K562 (cell line): Measurements from ENCODE around the gene ADGRB2. TPM values are rescaled to one million over a fixed set of nuclear protein-coding genes. Genes with fewer than 3 reads are reported as not detected.

Experiments used
- ATAC-seq: fragments of 200-7000 bp; cut with Tn5 transposase; 3 replicates; pipeline ENCODE4 v1.9.1; 2020; ENCODE audit warnings: moderate library complexity
- BruUV-seq: library from RNA; stranded (reverse); fragments of 400-500 nt; replicated peaks from 2 replicates; lab custom pipeline; 2021; lab: Mats Ljungman, UMichigan
- CTCF ChIA-PET: fragments of 300-600 bp; formaldehyde crosslinking; extraction: SDS; loops from one replicate; lab custom pipeline; 2021; ENCODE audit warnings: low intra/inter-chr PET ratio; lab: Yijun Ruan, JAX
- POLR2A ChIA-PET: fragments of 300-600, 350-650 bp; sonication (Branson Sonifier 250); formaldehyde crosslinking; extraction: SDS; loops from one replicate; lab custom pipeline; 2021; ENCODE audit warnings: antibody characterized with exemption, inconsistent platforms; lab: Yijun Ruan, JAX
- DNase-seq, 4 experiments: peaks; one replicate each; pipeline versions ENCODE4 v3.0.0 to v3.0.0-alpha.2; 2011 to 2018; ENCODE audit warnings: low spot score in 3 of 4, mixed read lengths in 3 of 4; ENCODE audit errors: extremely low read depth in 1 of 4
- FAIRE-seq: peaks from 2 replicates; lab custom pipeline; 2011; peaks lifted over from hg19 to GRCh38; lab: Jason Lieb, UNC
- H2AFZ ChIP-seq: 2 replicates; pipeline ENCODE4 v1.6.0; 2011; ENCODE audit warnings: low read depth, low read length, control low read depth, inconsistent platforms
- H3K27ac ChIP-seq: fragments of 200-600 bp; 3 replicates; pipeline ENCODE4 v1.8.0; 2011; ENCODE audit warnings: low read depth, mild to moderate bottlenecking, control low read depth, inconsistent platforms, low read length, moderate library complexity, mixed read lengths; ENCODE audit errors: extremely low read depth
- H3K27me3 ChIP-seq, 2 experiments: fragments of 300-600 bp in 1 of 2; 2 replicates in 1 of 2; 3 replicates in 1 of 2; pipeline versions ENCODE4 v1.6.0 to v1.8.0; 2011; ENCODE audit warnings: inconsistent platforms in 2 of 2, low read length in 2 of 2, mild to moderate bottlenecking in 1 of 2, mixed read lengths in 1 of 2, moderate library complexity in 1 of 2; ENCODE audit not compliant: control insufficient read depth in 2 of 2, insufficient read depth in 2 of 2
- H3K36me3 ChIP-seq: fragments of 300-600 bp; 3 replicates; pipeline ENCODE4 v1.8.0; 2011; ENCODE audit warnings: mild to moderate bottlenecking, low read length, inconsistent platforms; ENCODE audit not compliant: control insufficient read depth, insufficient read depth
- H3K4me1 ChIP-seq, 2 experiments: fragments of 200-600 bp in 1 of 2; replicated peaks in 1 of 2; 2 replicates in 1 of 2; 3 replicates in 1 of 2; pipeline versions ENCODE4 v1.5.1 to v1.8.0; 2011; ENCODE audit warnings: inconsistent platforms in 2 of 2, low read length in 2 of 2, mild to moderate bottlenecking in 1 of 2, mixed read lengths in 1 of 2, moderate library complexity in 1 of 2; ENCODE audit not compliant: control insufficient read depth in 2 of 2, insufficient read depth in 2 of 2
- H3K4me2 ChIP-seq: 2 replicates; pipeline ENCODE4 v1.6.1; 2011; ENCODE audit warnings: low read length, control low read depth, inconsistent platforms, mixed read lengths; ENCODE audit not compliant: insufficient read depth
- H3K4me3 ChIP-seq: fragments of 200-600 bp; sonication (generic), shearing (Covaris generic); 2 replicates; pipeline ENCODE4 v1.5.1; 2016; ENCODE audit warnings: control low read depth, inconsistent platforms
- H3K79me2 ChIP-seq: fragments of 200-600 bp; 3 replicates; pipeline ENCODE4 v1.8.0; 2011; ENCODE audit warnings: low read length, inconsistent platforms; ENCODE audit not compliant: control insufficient read depth, insufficient read depth
- H3K9ac ChIP-seq, 2 experiments: 2 replicates each; pipeline versions ENCODE4 v1.6.0 to v1.6.1; 2011; ENCODE audit warnings: low read depth in 2 of 2, low read length in 2 of 2, control low read depth in 1 of 2, inconsistent platforms in 1 of 2, mild to moderate bottlenecking in 1 of 2, mixed read lengths in 1 of 2; ENCODE audit not compliant: insufficient read depth in 1 of 2
- H3K9me1 ChIP-seq: one replicate; pipeline ENCODE4 v1.6.0; 2011; ENCODE audit warnings: inconsistent platforms, mild to moderate bottlenecking, low read length, moderate library complexity; ENCODE audit not compliant: control insufficient read depth, insufficient read depth
- H3K9me3 ChIP-seq: replicated peaks from 2 replicates; pipeline ENCODE4 v1.5.1; 2011; ENCODE audit warnings: low read depth, low read length, inconsistent platforms; ENCODE audit not compliant: control insufficient read depth, insufficient read depth
- H4K20me1 ChIP-seq: replicated peaks from 2 replicates; pipeline ENCODE4 v1.6.1; 2011; ENCODE audit warnings: low read length, inconsistent platforms, mixed read lengths; ENCODE audit not compliant: control insufficient read depth, insufficient read depth
- CBX3 ChIP-seq, 2 experiments: IDR thresholded peaks; 1 replicate in 1 of 2; 2 replicates in 1 of 2; pipeline ENCODE4 v1.6.1; 2012; ENCODE audit warnings: inconsistent platforms in 2 of 2, low read length in 2 of 2, borderline replicate concordance in 1 of 2, control low read depth in 1 of 2
- CHCHD3 ChIP-seq: fragments of 250-450 bp; sonication (Bioruptor Pico); IDR thresholded peaks from 2 replicates; pipeline ENCODE4 v2.1.2; 2022; ENCODE audit warnings: mild to moderate bottlenecking
- CREM ChIP-seq: IDR thresholded peaks from 2 replicates; pipeline ENCODE4 v1.6.1; 2014; ENCODE audit warnings: antibody characterized with exemption, low read depth
- DPF2 ChIP-seq: fragments of 450-650 bp; IDR thresholded peaks from 2 replicates; pipeline ENCODE4 v1.6.1; 2016
- HDAC3 ChIP-seq: fragments of 450-650 bp; IDR thresholded peaks from 2 replicates; pipeline ENCODE4 v1.6.1; 2018; ENCODE audit warnings: borderline replicate concordance, mild to moderate bottlenecking, moderate library complexity; ENCODE audit not compliant: partially characterized antibody
- HNRNPH1 ChIP-seq: fragments of 200-400 bp; formaldehyde crosslinking; optimal IDR thresholded peaks from 2 replicates; pipeline ENCODE3; 2017; ENCODE audit warnings: low read depth, mild to moderate bottlenecking, low read length, moderate library complexity
- NR2F6 ChIP-seq: fragments of 450-650 bp; formaldehyde crosslinking; IDR thresholded peaks from 2 replicates; pipeline ENCODE4 v1.4.0; 2020; ENCODE audit warnings: mild to moderate bottlenecking
- SOX6 ChIP-seq: fragments of 450-650 bp; IDR thresholded peaks from 2 replicates; pipeline ENCODE4 v1.6.1; 2014; ENCODE audit warnings: mild to moderate bottlenecking
- ZNF24 ChIP-seq: fragments of 450-650 bp; IDR thresholded peaks from 2 replicates; pipeline ENCODE4 v1.6.1; 2016
- ZNF592 ChIP-seq: fragments of 450-650 bp; IDR thresholded peaks from 2 replicates; pipeline ENCODE4 v1.6.1; 2017; ENCODE audit warnings: antibody characterized with exemption, mild to moderate bottlenecking
- ZNF764 ChIP-seq: fragments of 250-450 bp; sonication (Bioruptor Pico); IDR thresholded peaks from 2 replicates; pipeline ENCODE4 v1.4.0; 2020; ENCODE audit warnings: low read depth, mild to moderate bottlenecking, moderate library complexity
- ZNF778 ChIP-seq: fragments of 450-650 bp; formaldehyde crosslinking; IDR thresholded peaks from 2 replicates; pipeline ENCODE4 v1.4.0; 2020; ENCODE audit warnings: mild to moderate bottlenecking, moderate library complexity
- whole genome bisulfite sequencing: fragments of 100-300 bp; shearing (Covaris generic); methylation state at CpG from one replicate; pipeline ENCODE4 v1.1.6; 2016; ENCODE audit warnings: low coverage, mixed read lengths; ENCODE audit not compliant: insufficient coverage; ENCODE audit errors: missing lambda C conversion rate; 5-methylcytosine and 5-hydroxymethylcytosine counted together
- in situ Hi-C: fragments of 300-500 bp; cut with MboI; formaldehyde crosslinking; loops from 4 replicates; pipeline ENCODE4 v1.15.0; 2018; ENCODE audit warnings: inconsistent platforms, mixed read lengths
- intact Hi-C: fragments of 100-400 bp; cut with micrococcal nuclease; formaldehyde crosslinking; loops from 2 replicates; pipeline ENCODE4 v1.14.2; 2022
- polyA plus RNA-seq, 8 experiments: library from polyadenylated mRNA; depleted of rRNA in 4 of 8; stranded (reverse) in 5 of 8; unstranded in 3 of 8; fragments of >200 nt; fragmentation: Nextera tagmentation in 2 of 8; fragmentation: Illumina TruSeq in 1 of 8; extraction: Ambion mirVana in 2 of 8; extraction: Trizol in 1 of 8; gene quantifications; 2 replicates each; pipeline versions ENCODE4 v1.2.1 to v1.2.3, GENCODE V29; 2011 to 2014; ENCODE audit warnings: inconsistent platforms in 1 of 8, missing spikeins in 1 of 8
- total RNA-seq, 7 experiments: library from RNA; depleted of rRNA in 6 of 7; stranded (reverse); fragments of >200 nt in 6 of 7; fragmentation: Illumina TruSeq in 2 of 7; extraction: Trizol in 2 of 7; gene quantifications; 2 replicates each; pipeline versions ENCODE4 v1.2.1 to v1.2.3, GENCODE V29; 2011 to 2021; ENCODE audit warnings: low replicate concordance in 1 of 7
- TF ChIP-seq, protein P1 (sequence below): fragments of 450-650 bp; conservative IDR thresholded peaks from 2 replicates; pipeline ENCODE4 v1.6.1; 2016; ENCODE audit warnings: missing genetic modification characterization, low read depth, mild to moderate bottlenecking, control low read depth, missing compliant biosample characterization
- TF ChIP-seq, protein P2 (sequence below): fragments of 450-650 bp; IDR thresholded peaks from 2 replicates; pipeline ENCODE4 v1.7.1; 2018; ENCODE audit warnings: mild to moderate bottlenecking, low read depth; ENCODE audit not compliant: partially characterized antibody

The ADGRB2 gene
- total and polyA plus RNA-seq, 9 of the 15 experiments (the other 6 are each of a cell fraction or from before 2014, with no cell fraction given), result 0.04 to 0.23 (median 0.20) TPM; not detected in 2

DNA sequence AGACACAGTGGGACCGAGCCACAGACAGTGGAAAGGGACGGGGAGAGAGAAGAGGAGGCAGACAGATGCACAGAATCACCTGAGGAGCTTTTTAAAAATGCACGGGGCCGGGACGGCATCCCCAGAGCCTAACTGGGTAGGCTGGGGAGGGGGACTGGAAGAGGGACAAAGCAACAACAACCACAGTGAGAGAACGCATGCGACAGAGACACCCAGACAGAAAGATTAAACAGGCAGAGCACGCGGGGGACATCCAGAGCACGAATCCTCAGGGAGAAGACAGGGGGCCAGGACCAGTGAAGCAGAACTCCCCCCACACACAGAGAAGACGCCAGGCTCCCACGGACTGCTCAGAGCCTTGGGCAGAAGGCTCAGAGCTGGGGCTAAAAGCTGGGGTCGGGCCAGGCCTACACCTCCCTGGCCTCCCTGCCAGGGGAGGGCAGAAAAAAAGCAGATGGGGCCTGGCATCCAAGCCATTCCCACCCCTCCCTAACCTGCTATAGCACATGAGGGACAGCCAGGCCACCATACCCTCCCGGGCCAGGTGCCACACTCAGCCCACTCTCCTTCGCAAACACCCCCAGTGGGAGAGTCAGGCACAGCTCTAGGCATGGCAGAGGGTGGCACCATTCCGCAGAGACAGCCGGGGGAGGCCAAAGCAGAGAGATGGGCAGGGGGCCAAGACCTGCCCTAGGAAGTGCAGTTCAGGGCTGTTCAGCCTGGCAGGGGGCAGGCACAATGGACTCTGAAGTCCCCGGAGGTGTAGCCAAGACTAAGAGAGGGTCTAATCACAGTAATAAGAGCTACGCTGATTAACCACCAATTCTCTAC lies 30.5 kb downstream of the ADGRB2 start:
- ChIA-PET POLR2A (interaction anchor here (0.7 to 1.1 kb wide), 6 partner anchors 8 to 313 kb away, joined by 3 to 7 read pairs (median 3); no protein-coding TSS in a partner anchor), CTCF (no interaction called here)
- no TSS peak for BruUV-seq
- Histone ChIP-seq H4K20me1 (peaks cover 31% of the 10 kb centered on the region), H3K27me3 (peaks cover 80 to 94% of the 10 kb centered on the region in 2 experiments), H3K9ac (no peak overlapping the region; a peak in 2 of 4 replicates), H3K27ac (no peak overlapping the region), H3K4me2 (no peak overlapping the region), H3K9me1 (no peaks in the 10 kb centered on the region), H3K36me3 (no peaks in the 10 kb centered on the region), H3K79me2 (no peaks in the 10 kb centered on the region), H3K9me3 (no peaks in the 10 kb centered on the region), H3K4me1 (peaks cover 0 to 16% of the 10 kb centered on the region in 2 experiments; a peak in 1 of 5 replicates), H3K4me3 (no peak overlapping the region), H2AFZ (no peak overlapping the region)
- ATAC-seq (no peak), DNase-seq (no peak), FAIRE-seq (no peak)
- WGBS, result under 1% methylated on average over 19 of the region's 19 CpGs
- intact Hi-C loops, result no loop called here
- in situ Hi-C loops, result no loop called here
- TF ChIP-seq, protein P1, sequence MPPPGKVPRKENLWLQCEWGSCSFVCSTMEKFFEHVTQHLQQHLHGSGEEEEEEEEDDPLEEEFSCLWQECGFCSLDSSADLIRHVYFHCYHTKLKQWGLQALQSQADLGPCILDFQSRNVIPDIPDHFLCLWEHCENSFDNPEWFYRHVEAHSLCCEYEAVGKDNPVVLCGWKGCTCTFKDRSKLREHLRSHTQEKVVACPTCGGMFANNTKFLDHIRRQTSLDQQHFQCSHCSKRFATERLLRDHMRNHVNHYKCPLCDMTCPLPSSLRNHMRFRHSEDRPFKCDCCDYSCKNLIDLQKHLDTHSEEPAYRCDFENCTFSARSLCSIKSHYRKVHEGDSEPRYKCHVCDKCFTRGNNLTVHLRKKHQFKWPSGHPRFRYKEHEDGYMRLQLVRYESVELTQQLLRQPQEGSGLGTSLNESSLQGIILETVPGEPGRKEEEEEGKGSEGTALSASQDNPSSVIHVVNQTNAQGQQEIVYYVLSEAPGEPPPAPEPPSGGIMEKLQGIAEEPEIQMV (tag), result no peak
- TF ChIP-seq ZNF778 (CRISPR knock-in tag), result no peak
- TF ChIP-seq ZNF764 (CRISPR knock-in tag), result no peak
- no peak for TF ChIP-seq ZNF592
- no peak for TF ChIP-seq NR2F6 (CRISPR knock-in tag)
- no peak for TF ChIP-seq CHCHD3 (CRISPR knock-in tag)
- no peak for TF ChIP-seq HNRNPH1
- no peak for TF ChIP-seq SOX6
- TF ChIP-seq, protein P2, sequence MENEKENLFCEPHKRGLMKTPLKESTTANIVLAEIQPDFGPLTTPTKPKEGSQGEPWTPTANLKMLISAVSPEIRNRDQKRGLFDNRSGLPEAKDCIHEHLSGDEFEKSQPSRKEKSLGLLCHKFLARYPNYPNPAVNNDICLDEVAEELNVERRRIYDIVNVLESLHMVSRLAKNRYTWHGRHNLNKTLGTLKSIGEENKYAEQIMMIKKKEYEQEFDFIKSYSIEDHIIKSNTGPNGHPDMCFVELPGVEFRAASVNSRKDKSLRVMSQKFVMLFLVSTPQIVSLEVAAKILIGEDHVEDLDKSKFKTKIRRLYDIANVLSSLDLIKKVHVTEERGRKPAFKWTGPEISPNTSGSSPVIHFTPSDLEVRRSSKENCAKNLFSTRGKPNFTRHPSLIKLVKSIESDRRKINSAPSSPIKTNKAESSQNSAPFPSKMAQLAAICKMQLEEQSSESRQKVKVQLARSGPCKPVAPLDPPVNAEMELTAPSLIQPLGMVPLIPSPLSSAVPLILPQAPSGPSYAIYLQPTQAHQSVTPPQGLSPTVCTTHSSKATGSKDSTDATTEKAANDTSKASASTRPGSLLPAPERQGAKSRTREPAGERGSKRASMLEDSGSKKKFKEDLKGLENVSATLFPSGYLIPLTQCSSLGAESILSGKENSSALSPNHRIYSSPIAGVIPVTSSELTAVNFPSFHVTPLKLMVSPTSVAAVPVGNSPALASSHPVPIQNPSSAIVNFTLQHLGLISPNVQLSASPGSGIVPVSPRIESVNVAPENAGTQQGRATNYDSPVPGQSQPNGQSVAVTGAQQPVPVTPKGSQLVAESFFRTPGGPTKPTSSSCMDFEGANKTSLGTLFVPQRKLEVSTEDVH, result no peak
- TF ChIP-seq CREM, result no peak
- TF ChIP-seq HDAC3, result no peak
- TF ChIP-seq ZNF24, result no peak
- no peak for TF ChIP-seq CBX3 (IDR thresholded peaks at IDR 0.05; ENCODE audit: borderline replicate concordance in 1 of 2, low read length in 2 of 2)
- no peak for TF ChIP-seq DPF2
